Iris pigment epithelial cell (primary cell): Measurements from ENCODE around the gene ING5.

ENCODE experiments used
- DNase-seq: peaks from one replicate; pipeline ENCODE4 v3.0.0-alpha.2; 2011; ENCODE audit warnings: low read depth

ING5 gene

DNA sequence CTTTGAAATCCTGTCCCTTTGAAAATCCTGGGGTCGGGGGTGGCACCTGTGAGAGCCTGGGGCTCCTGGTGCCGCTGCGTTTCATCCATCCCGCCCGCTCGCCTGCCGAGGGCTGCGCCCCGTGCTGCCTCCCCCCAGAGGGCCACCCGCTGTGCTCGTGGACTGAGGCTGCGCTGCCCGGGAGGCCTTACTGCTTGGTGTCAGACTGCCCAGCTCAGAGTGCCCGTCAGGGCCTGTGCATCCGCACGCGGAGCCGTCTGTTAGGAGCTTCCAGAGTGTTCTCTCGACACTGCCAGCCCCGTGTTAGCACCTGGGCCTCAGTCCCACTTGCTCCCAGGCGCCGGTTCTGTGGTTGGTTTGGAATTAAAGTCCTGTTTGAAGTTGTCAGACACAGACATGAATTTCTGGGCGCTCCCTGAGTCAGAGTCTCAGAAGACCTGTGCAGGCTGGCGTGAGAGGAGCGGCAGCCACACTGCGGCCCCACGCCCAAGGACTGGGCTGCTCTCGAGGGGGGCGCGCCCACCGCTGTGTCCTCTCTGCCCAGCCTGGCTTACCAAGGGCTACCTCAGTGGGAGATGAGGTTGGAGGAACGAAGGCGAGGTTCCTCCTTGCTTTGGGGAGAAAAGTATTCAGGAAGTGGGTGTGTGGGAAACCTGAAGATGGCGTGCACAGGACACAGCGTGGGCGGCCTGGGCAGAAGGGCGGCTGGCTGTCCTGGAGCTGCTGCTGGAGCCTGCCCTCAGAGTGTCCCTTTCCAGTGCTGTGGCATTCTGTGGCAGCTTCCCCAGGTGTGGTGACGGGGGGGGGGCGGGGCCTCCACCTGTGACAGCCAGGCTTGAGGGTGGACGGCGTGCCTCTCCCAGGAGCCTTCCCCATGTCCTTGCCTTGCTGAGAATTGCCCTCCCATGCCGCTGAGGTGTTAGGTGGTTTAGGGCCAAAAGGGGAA, 29.3 kb upstream of the ING5 start:
- no peak for DNase-seq

DNA sequence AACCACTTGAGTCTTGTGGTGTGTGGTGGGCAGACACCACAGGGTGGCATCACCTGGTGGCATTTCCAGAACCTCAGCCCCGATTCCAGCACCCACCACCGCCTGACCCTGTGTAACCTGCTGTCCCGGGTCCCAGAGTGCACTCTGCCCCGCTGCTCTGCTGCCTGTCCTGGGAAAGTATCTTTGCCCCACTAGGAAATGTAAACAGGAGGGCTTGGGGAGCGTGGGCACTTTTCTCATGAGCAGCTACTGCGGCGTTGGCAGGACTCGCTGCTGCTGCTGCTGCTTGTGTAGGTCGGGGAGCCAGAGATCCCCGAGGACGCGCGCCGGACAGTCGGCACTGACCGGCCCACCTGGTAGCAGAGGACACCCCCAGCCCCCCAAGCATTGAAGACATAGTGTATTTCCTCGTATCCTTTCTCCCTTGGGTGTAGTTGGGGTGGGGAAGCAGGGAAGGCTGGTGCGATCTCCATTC, 28.6 kb upstream of the ING5 start:
- DNase-seq = no peak

- no peak for DNase-seq
These were observed 27.8 kb upstream of the ING5 start for GRCh38 chr2:241673797-241674725.

GRCh38 chr2:241675885-241676284, 26.0 kb upstream of the ING5 start:
- DNase-seq = no peak

GRCh38 chr2:241676665-241677064, 25.2 kb upstream of the ING5 start:
- DNase-seq = no peak

- no peak for DNase-seq
These were observed 24.4 kb upstream of the ING5 start for GRCh38 chr2:241677392-241677791.

DNA sequence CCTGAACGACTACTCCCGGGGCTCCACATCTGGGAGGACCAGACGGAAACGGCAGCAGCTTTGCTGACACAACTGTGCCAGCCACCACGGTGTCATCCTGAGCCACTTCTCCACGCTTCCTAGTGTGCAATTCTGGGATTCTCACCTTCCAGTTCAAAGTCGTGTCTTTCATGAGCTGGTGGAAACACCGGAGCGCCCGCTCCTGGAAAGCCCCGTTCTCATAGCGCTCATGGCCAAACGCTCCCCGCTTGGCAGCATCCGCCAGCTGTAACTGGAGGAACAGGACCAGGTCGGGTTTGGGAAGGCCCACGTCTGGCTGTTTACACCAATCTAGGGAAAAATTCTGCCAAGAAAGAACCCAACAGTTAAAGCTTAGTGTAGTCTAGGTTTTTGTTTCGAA, 23.5 kb upstream of the ING5 start:
- DNase-seq = no peak

DNA sequence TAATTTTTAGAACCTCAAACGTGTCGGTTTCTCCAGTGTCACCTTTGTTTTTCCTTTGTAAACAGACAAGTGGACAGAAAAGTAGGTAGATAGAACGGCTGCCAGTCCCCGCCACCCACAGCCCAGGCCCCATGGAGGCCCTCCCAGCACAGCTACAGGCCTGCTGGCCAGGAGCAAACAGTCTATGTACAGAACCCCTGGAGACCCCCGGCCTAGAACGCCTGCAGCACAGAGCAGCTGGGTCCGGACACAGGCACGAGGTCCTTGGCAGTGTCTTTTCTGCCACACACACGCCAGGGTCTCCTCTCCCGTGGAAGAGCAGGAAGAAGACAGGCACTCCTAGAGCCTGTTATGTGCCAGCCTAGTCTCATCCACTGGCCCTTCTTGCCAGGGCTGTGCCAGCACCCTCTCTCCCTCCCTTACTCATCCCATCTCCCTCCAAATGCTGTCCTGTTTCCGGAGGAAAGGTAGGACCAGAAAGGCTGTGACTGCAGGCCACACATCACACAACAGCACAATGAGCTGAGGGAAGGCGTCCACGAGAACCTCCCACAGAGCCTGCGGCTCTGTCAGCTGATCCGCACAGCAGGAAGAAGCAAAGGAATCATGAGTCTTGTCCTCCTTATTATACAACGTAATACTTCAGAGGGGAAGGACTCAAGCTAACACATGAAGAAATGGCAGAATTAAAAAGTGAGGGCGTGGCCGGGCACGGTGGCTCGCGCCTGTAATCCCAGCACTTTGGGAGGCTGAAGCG, 22.9 kb upstream of the ING5 start:
- no peak for DNase-seq

DNA sequence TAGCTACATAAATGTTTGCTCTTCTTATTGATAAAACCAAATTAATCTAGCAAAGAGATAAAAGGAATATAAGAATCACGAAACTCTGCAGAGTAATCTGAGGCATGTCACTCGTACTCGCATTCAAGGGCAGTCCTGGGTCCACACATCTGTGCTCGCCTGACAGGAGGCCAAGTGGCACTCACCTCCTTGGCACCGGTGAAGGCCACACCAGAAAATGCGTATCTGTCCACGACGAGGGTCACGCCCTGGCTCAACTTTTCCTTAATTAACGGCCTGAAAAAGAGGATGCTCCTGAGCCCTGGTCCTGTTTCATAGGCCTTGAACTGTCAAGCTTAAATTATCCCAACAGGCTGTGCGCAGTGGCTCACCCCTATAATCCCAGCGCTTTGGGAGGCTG, 21.8 kb upstream of the ING5 start:
- no peak for DNase-seq

DNA sequence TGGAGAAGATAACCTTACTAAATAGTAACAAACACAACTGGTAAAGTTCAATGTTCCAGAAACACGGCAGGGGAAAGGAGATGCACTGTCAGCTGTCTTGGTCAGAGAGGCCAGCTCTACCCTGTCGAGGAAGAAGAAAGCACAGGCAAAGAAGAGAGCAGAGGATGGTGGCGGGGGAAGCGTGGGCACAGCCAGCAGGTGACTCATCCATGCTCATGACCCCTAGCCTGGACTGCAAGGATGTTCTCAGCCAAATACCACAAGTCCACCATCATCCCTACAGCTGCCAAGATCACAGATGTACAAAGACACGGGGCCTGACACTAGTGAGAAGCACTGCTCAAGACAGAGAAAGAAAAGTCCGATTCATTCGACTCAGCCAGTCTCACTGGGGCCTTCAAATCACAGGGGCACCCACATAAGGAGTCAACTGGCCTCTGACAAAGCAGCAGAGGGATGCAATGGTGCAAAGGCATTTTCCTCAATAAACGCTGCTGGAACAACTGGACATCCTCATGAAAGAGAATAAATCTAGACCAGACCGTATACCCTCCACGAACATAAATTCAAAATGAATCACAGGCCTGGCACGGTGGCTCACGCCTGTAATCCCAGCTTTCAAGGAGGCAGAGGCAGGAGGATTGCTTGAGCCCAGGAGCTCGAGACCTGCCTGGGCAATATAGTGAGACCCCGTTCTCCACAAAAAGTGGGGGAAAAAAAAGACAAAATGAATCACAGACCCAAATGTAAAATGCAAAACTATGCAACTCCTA, 20.8 kb upstream of the ING5 start:
- DNase-seq = peak; percentile 99

DNA sequence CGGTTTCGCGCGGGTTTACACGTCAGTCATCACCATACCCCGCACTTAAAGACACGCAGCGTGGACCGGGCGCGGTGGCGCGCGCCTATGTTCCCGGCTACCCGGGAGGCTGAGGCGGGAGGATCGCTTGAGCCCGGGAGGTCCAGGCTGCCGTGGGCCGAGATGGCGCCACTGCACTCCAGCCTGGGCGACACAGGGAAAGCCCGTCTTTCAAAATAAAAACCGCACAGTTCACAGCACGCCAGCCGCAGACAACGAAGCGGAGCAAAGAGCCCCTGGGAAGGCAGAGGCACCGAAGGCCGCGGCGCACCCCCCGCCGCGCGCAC, 15.6 kb upstream of the ING5 start:
- no peak for DNase-seq

- DNase-seq = peak; percentile 96
These were observed 15.0 kb upstream of the ING5 start, which contains the start of gene DTYMK for GRCh38 chr2:241686650-241687425. Gene DTYMK (minus strand): TSS chr2:241686815. CDS start chr2:241686783, 32 bp downstream.

- no peak for DNase-seq
These were observed 12.5 kb upstream of the ING5 start for GRCh38 chr2:241689306-241689705.

DNA sequence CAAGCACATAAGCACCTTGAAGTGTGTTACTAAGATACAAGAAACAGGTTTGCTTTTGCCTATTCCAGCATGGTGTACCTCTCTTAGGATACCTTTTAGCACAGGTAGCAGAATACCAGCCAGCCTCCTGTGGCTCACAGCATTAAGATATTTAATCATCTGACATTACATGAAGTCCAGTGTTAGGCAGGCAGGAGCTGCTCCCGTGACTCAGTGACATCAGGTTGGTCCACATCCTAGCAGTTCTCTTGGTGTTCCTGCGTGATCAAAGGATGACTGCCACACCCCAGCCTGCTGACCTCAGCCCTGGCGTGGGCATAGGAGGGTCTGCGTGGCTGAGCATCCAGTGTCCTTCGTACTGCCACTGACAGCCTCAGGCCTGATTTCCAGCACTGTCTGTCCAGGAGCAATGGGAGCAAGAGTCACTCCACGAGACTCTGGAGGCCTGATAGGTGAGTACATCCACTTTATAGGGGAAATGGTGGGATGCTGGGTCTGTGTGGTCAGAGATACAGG, 11.6 kb upstream of the ING5 start:
- no peak for DNase-seq

- DNase-seq = peak; percentile 93
These were observed 9.4 kb upstream of the ING5 start for GRCh38 chr2:241692448-241692847.

- no peak for DNase-seq
These were observed 6.2 kb upstream of the ING5 start for GRCh38 chr2:241695651-241696050.

DNA sequence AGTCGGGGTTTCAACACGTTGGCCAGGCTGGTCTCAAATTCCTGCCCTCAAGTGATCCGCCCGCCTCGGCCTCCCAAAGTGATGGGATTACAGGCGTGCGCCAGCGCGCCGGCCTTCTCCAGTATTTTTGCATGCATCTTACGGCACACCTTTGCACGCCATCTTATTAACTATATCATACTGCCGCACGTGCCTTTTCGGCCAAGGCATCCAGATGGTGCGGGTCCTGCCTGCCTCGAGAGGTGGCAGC, 765 bp upstream of the ING5 start:
- peak; percentile 57 for DNase-seq

GRCh38 chr2:241702155-241703031, 554 bp downstream of the ING5 start:
- DNase-seq = peak; percentile 80

DNA sequence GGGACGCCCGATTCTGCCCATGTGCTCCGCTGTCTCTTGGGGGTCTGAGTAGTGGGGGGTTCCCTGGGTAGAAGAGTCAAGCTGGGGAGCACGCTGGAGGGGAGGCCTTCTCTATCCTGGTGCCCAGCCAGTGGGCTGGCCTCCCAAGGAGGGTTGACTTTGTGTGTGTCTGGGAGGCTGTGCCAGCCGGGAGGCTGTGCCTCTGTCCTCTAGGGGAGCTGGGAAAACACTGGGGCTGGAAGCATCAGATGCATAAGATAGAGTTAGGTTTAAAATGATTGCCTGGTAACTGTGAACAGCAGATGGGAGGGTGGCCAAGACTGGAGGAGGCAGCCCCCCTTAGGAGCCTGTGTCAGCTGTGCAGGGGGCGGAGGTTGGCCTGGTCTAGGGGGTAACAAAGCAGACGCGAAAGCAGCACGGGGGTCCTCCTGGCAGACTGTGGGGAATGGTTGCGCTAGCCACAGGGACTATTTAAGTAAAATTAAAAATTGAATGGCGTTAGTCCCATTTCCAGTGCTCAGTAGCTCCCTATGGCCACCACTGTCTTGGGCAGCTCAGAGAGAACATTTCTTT, 1.3 kb downstream of the ING5 start:
- peak; percentile 33 for DNase-seq
